ENCODE data around the gene ZNF718.
"Not testable (repeated sequence)": the region's sequence is repeated elsewhere in the genome, so short reads cannot be mapped to it uniquely, and the experiment has no call there.

DNA sequence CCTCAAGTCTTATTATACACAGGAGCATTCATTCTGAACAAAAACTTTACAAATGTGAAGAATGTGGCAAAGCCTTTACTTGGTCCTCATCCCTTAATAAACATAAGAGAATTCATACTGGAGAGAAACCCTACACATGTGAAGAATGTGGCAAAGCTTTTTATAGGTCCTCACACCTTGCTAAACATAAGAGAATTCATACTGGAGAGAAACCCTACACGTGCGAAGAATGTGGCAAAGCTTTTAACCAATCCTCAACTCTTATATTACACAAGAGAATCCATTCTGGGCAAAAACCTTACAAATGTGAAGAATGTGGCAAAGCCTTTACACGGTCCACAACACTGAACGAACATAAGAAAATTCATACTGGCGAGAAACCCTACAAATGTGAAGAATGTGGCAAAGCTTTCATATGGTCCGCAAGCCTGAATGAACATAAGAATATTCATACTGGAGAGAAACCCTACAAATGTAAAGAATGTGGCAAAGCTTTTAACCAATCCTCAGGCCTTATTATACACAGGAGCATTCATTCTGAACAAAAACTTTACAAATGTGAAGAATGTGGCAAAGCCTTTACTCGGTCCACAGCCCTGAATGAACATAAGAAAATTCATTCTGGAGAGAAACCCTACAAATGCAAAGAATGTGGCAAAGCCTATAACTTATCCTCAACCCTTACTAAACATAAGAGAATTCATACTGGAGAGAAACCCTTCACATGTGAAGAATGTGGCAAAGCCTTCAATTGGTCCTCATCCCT is 37.6 kb upstream of the ZNF718 start:
- TF ChIP-seq EZH2 (IDR thresholded peaks at IDR 0.05); POLR2AphosphoS5 (IDR thresholded peaks at IDR 0.05; ENCODE audit: borderline replicate concordance, low read depth, low read length); FOXP2 (optimal IDR thresholded peaks at IDR 0.05; ENCODE audit: control extremely low read depth, extremely low read length, insufficient read depth): not testable (repeated sequence)
